T-helper 17 cell (primary cell): ENCODE results near the gene PLXNA4. TPM values are rescaled to one million over a fixed set of nuclear protein-coding genes. Genes with fewer than 3 reads are reported as not detected.

ENCODE experiments used
- ATAC-seq: fragments of 150-1000 bp; cut with Tn5 transposase; 2 replicates; pipeline ENCODE4 v1.10.0; 2021; ENCODE audit warnings: mild to moderate bottlenecking, moderate library complexity
- DNase-seq, 3 donors: peaks; one replicate each; pipeline versions ENCODE4 v3.0.0 to v3.0.0-alpha.2; 2020 to 2021
- H3K9me3 ChIP-seq: one replicate; pipeline ENCODE4 v1.7.0; 2013; ENCODE audit warnings: low read length, mild to moderate bottlenecking; ENCODE audit not compliant: control insufficient read depth, poor library complexity, severe bottlenecking
- H3K27ac Mint-ChIP-seq: one replicate; pipeline ENCODE4 v1.8.0; 2022; ENCODE audit warnings: mild to moderate bottlenecking, moderate library complexity, mixed read lengths
- H3K27me3 Mint-ChIP-seq: one replicate; pipeline ENCODE4 v1.8.0; 2022; ENCODE audit warnings: mixed read lengths
- H3K36me3 Mint-ChIP-seq: one replicate; pipeline ENCODE4 v1.8.0; 2022; ENCODE audit warnings: low read depth, mixed read lengths
- H3K4me1 Mint-ChIP-seq: one replicate; pipeline ENCODE4 v1.8.0; 2022; ENCODE audit warnings: mild to moderate bottlenecking, mixed read lengths
- H3K4me3 Mint-ChIP-seq: one replicate; pipeline ENCODE4 v1.8.0; 2022; ENCODE audit warnings: mild to moderate bottlenecking, moderate library complexity, mixed read lengths
- total RNA-seq, 4 donors: library from RNA in 2 of 4; stranded (reverse) in 2 of 4; gene quantifications; one replicate each; pipeline ENCODE4 v1.2.3 and lab custom pipeline; 2022 to 2026

Gene PLXNA4
- total RNA-seq, 2 donors from 2014 or later: 9.5 to 11.7 TPM

DNA sequence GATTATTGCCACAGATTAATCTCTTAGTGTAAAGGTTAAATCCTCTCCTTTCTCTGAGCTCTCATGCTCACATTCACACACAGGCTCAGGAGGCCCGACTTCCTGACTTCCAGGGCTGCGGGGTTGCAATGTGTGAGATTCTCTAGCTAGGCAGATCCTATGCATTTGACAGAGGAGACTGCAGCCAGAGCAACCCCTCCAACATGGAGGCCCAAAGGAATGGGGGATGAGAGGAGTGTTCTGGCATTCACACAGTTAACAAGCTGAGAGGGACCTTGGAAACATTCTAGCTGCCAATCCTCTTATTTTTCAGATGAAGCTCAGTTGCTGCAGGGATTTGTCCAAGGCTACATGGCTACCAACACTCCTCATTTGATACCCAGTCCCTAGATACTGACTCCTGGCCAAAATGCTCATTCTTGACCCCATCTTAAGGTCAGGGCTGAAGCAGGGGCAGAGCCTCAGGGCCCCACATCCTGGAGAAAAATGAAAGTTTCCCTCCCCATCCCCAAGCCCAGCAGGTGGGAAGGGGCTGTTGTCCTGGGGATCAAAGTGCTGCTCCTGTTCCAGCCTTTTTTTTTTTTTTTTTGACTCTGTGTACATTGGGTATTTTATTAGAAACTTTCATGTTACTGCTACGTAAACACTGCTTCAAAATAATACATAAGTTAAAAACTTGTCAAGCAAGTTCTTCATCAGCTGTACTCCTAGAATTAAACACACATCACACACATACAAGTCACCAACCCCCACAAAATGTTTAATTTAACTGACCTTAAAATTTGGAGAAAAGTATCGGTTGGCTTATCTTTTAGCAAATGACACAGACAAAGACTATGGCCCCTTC lies 325.6 kb downstream of the PLXNA4 start:
- no peaks in the 10 kb centered on the region for H3K9me3 ChIP-seq
- no peaks in the 10 kb centered on the region for H3K36me3 Mint-ChIP-seq
- H3K27me3 Mint-ChIP-seq: peaks cover 20% of the 10 kb centered on the region
- no peak overlapping the region for H3K4me3 Mint-ChIP-seq
- no peak for ATAC-seq
- DNase-seq: no peak
- no peak overlapping the region for H3K27ac Mint-ChIP-seq
- no peaks in the 10 kb centered on the region for H3K4me1 Mint-ChIP-seq

DNA sequence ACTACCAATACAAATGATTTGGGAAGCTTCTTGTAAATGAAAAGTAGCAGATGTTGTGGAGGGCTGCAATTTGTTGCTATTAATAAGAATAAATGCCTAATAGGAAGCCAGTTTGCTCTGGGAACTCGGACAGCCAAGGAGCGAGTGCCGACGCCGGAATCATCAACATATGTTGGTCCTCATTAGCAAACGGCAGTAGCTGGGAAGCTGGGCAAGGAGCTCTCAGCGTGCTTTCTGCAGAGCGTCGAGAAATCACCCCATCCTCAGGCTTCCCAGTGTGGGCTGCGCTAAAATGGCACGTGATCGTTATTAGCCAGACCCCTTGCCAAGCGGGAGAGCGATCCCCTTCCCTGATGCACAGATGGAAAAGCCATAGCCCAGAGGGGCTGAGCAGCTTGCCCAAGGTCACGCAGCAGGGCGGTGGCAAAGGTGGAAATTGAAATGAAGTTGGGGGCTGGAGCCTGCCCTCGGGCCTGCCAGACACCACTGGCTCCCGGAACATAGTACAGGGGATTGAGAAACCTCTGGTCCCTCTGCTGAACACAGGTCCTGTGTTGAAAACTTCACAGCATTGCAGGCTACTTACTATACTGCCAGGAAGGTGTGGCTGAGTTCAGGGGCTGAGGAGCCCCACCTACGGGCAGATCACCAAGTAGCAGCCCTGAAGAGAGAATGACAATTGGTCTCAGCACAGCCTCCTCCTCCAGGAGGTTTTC lies 326.9 kb downstream of the PLXNA4 start:
- Mint-ChIP-seq H3K36me3 (no peaks in the 10 kb centered on the region), H3K4me1 (no peaks in the 10 kb centered on the region), H3K27ac (no peak overlapping the region), H3K27me3 (peaks cover 20% of the 10 kb centered on the region), H3K4me3 (no peak overlapping the region)
- DNase-seq (no peak), ATAC-seq (no peak)
- no peaks in the 10 kb centered on the region for H3K9me3 ChIP-seq

DNA sequence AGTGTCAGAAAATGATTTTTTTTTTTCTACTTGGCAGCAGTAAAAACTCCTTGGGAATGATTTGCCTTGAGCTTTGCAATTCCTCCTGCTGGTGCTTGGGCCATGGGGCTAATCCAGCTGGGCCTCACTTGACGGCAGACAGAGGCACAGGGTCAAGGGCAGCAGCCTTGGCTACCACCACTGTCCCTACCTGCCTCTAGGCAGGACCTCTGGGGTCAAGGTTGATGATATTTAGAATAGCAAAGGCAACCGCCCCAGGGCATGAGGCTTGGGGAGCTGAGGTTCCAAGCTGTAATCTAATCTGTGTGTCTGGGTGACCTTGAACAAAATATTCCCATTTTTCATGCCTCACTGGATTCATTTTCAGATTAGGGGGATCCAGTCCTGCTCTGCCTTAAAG lies 327.4 kb downstream of the PLXNA4 start:
- H3K9me3 ChIP-seq: no peaks in the 10 kb centered on the region
- Mint-ChIP-seq H3K36me3 (no peaks in the 10 kb centered on the region), H3K27me3 (peaks cover 19% of the 10 kb centered on the region), H3K4me1 (no peaks in the 10 kb centered on the region), H3K4me3 (no peak overlapping the region), H3K27ac (no peak overlapping the region)
- ATAC-seq: no peak
- no peak for DNase-seq

DNA sequence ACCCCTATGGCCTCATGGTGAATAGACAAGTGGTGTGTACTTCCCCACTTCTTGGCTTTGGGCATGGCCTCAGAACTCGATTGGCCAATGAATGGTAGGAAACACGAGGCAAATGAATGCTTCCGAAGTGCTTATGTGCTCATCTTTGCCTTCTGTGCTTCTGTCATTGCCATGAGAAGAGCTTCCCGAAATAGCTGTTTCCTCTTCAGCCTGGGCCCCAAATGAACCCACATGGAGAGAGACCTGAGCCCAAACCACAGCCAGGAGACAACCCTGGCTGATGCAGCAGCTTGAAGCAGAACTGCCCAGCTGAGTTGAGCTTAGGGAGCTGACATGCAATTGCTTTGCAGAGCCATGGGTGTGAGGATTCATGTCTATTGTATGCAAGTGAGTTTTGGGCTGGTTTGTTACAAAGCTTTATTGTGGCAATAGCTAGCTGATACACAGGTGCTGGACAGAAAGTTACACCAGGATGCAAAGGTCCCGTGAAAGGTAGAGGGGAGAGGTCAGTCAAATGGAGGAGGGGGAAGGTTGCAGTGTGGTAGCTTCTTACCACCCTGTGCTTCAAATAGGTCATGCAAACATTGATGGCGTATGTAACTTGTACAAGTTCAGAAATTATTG lies 328.2 kb downstream of the PLXNA4 start:
- H3K4me1 Mint-ChIP-seq: no peaks in the 10 kb centered on the region
- H3K36me3 Mint-ChIP-seq: no peaks in the 10 kb centered on the region
- ATAC-seq (no peak), DNase-seq (no peak)
- peaks cover 13% of the 10 kb centered on the region for H3K27me3 Mint-ChIP-seq
- no peak overlapping the region for H3K27ac Mint-ChIP-seq
- H3K4me3 Mint-ChIP-seq: no peak overlapping the region
- no peaks in the 10 kb centered on the region for H3K9me3 ChIP-seq

DNA sequence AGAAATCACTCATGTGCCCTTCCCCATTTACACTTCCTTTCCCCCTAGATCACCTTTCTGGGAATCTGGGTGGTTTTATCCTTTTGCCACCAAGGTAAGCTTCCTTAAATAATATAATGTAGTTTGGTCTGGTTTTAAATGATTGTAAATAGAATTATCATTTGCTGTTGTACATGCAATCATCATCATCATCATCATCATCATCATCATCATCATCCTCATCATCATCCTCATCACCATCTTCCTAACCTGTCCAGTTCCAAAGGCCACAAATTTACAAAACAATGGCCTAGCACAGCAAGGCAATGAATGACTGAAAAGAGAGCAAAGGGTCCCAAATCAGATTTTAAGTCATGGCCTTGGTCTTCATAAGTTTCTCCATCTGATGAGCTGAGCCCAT lies 329.7 kb downstream of the PLXNA4 start:
- ATAC-seq: no peak
- Mint-ChIP-seq H3K4me1 (no peaks in the 10 kb centered on the region), H3K4me3 (no peak overlapping the region), H3K36me3 (no peaks in the 10 kb centered on the region), H3K27ac (no peak overlapping the region), H3K27me3 (peaks cover 13% of the 10 kb centered on the region)
- H3K9me3 ChIP-seq: no peaks in the 10 kb centered on the region
- DNase-seq: no peak

DNA sequence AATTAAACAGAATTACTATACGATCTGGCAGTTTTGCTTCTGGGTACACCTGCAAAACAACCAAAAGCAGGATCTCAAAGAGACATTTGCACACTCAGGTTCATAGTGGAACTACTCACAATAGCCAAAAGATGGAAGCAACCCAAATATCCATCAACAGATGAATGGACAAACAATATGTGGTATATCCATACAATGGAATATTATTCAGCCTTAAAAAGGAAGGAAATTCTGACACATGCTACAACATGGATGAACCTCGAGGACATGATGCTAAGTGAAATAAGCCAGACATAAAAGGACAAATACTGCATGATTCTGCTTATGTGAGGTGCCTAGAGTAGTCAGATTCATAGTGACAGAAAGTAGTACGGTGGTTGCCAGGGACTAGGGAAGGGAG lies 330.7 kb downstream of the PLXNA4 start:
- ATAC-seq (no peak), DNase-seq (no peak)
- Mint-ChIP-seq H3K36me3 (no peaks in the 10 kb centered on the region), H3K27me3 (peaks cover 13% of the 10 kb centered on the region), H3K27ac (no peak overlapping the region), H3K4me3 (no peak overlapping the region), H3K4me1 (no peaks in the 10 kb centered on the region)
- H3K9me3 ChIP-seq: no peaks in the 10 kb centered on the region

DNA sequence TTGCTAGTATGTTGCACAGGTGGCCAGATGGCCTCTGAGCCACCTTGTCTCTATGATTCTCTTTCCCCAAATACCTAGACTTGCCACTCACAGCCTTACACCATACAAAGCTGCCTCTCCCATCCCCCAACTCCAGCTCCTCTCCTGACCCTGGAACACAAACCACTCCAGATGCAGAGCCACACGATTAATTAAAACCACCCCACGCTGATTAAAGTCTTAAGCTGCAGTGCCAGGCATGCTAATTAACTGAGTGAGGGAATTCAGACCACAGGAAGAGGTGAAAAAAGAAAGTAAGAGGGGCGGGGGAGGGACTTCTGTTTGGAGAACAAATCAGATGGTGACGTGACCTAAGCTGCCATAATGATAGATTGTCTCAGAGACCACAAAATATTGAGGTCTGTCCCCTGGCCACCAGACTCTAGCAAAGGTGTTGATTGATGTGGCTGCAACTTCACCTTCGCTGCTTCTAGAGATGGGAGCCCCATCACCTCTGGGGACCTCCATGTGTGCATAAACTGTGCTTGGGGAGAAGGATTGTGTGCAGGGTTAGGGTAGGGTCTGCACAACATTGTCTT lies 331.3 kb downstream of the PLXNA4 start:
- no peak for ATAC-seq
- no peaks in the 10 kb centered on the region for H3K4me1 Mint-ChIP-seq

DNA sequence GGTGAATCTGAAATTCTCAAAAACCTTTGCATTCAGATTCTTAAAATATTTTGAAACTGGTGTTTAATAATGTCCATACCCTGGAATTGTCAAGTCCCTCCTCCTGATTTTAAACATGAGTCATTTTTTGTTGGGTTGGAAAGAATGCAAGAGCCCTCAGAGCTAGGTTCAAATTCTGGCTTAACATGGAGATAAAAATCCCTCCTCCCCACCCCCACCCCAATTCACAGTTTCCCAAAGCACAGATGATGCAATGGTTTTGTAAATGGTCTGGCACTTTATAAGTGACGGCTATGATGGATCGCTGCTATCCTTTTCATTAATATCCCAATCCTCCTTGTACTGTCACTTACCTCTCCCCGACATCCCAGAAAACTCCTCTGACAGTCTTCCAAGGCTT lies 332.8 kb downstream of the PLXNA4 start:
- H3K4me3 Mint-ChIP-seq: no peak overlapping the region
- no peaks in the 10 kb centered on the region for H3K36me3 Mint-ChIP-seq
- H3K9me3 ChIP-seq: no peaks in the 10 kb centered on the region
- DNase-seq (no peak), ATAC-seq (no peak)
- H3K27me3 Mint-ChIP-seq: no peaks in the 10 kb centered on the region
- no peak overlapping the region for H3K27ac Mint-ChIP-seq
- no peaks in the 10 kb centered on the region for H3K4me1 Mint-ChIP-seq

More for the DNA sequence above, 331.3 kb downstream of the PLXNA4 start:
- H3K9me3 ChIP-seq: no peaks in the 10 kb centered on the region
- peaks cover 7% of the 10 kb centered on the region for H3K27me3 Mint-ChIP-seq
- no peaks in the 10 kb centered on the region for H3K36me3 Mint-ChIP-seq
- no peak for DNase-seq
- no peak overlapping the region for H3K4me3 Mint-ChIP-seq
- H3K27ac Mint-ChIP-seq: no peak overlapping the region

DNA sequence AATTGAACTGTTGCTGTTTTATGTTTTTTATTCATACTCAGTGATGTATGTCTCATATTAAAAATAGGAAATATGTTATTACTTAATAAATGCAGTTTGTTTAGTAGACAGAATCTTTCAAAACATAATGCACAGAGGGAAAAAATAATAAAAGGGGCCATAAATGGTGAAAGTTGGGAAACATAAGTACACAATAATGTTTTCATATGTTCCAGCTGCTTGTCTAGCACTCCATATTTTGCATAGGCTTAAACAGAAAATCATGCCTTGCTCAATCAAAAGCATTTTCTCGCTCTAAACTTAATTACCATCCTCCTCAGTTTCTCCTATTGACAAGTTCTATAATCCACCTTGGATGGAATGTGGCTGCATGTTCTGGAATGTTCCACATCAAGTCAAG lies 333.2 kb downstream of the PLXNA4 start:
- ATAC-seq (no peak), DNase-seq (no peak)
- no peaks in the 10 kb centered on the region for H3K27me3 Mint-ChIP-seq
- no peaks in the 10 kb centered on the region for H3K9me3 ChIP-seq
- no peaks in the 10 kb centered on the region for H3K36me3 Mint-ChIP-seq
- no peak overlapping the region for H3K27ac Mint-ChIP-seq
- H3K4me3 Mint-ChIP-seq: no peak overlapping the region
- H3K4me1 Mint-ChIP-seq: no peaks in the 10 kb centered on the region

DNA sequence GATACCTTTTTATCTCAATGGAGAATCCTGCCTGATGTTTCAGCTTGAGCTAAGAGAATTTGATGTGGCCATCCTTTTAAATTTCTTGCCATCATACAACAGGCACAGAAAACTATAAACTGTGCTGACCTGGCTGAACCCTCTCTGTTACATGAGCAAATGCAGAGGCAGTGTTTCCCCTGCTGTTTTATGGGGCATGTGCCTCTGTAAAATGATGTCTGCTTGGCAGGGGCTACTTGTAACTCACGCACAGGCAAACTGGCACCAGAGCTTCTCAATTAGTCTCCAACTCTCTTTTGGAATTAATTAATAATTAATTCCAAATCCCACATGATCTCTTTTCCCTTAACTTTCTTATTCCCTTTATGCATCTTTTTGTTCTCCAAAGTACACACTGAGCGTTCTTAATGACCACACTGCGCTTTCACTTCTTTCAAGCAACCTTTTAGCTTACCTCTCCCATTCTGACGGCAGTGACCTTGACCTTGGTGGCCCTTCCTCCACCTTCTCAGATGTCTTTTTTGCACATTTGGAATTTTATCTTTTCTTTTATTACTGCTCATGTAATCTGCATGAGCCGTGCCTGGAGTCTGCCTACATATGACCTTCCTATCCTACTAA lies 334.0 kb downstream of the PLXNA4 start:
- no peaks in the 10 kb centered on the region for H3K27me3 Mint-ChIP-seq
- no peak overlapping the region for H3K4me3 Mint-ChIP-seq
- H3K27ac Mint-ChIP-seq: no peak overlapping the region
- no peaks in the 10 kb centered on the region for H3K36me3 Mint-ChIP-seq
- no peaks in the 10 kb centered on the region for H3K4me1 Mint-ChIP-seq
- ATAC-seq (no peak), DNase-seq (no peak)
- H3K9me3 ChIP-seq: no peaks in the 10 kb centered on the region

DNA sequence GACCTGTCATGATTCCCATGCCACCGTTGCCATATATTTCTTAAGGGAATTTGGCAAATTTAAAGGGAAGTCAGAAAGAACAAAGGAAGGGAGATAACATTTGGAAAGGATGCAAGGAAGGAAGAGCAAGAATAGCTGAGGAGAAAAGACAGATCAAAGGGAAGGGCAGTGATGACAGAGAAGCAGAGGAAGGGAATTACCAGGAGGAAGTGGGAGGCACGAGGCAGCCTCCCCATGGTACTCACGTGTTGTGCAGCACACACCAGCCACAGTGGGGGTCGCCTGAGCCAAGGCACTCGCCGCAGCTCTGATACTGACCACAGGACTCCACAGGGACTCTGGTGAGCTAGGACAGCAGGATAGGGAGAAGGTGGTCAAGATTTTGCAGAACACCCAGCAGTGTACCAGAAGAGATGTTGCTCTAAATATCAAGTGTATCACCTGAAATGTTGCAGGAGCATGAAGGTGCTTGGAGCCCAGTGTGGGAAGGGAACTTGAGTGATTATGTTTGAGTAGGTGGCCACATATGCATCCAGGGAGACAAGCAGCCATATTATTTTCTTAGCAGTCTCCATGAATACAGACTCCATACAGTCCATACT lies 335.3 kb downstream of the PLXNA4 start:
- Mint-ChIP-seq H3K36me3 (peaks cover 2% of the 10 kb centered on the region), H3K27ac (no peak overlapping the region), H3K4me1 (no peaks in the 10 kb centered on the region), H3K4me3 (no peak overlapping the region), H3K27me3 (no peaks in the 10 kb centered on the region)
- no peaks in the 10 kb centered on the region for H3K9me3 ChIP-seq
- no peak for DNase-seq
- ATAC-seq: no peak

DNA sequence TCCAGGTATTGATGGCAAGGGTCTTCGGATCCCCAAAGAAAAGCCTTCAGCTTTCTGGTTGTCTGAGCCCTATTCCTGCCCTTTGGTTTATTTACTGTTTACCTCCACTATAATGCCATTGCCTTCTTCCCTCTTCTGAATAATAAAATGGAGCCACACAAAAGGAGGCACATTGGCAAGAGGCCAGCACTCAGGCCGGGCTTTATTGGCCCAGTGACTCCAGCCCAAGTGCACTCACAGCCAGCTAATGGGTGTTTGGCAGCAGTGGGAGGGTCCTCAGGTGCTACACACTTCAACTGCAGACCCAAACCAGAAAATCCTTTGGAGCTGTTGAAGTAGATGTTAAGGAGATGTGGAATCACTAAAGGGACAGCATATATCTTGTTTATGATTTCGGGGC lies 336.0 kb downstream of the PLXNA4 start:
- peaks cover 2% of the 10 kb centered on the region for H3K36me3 Mint-ChIP-seq
- ATAC-seq: no peak

More for the DNA sequence above, 336.0 kb downstream of the PLXNA4 start:
- H3K9me3 ChIP-seq: no peaks in the 10 kb centered on the region
- Mint-ChIP-seq H3K4me1 (no peaks in the 10 kb centered on the region), H3K27me3 (no peaks in the 10 kb centered on the region), H3K4me3 (no peak overlapping the region), H3K27ac (no peak overlapping the region)
- no peak for DNase-seq
